Measurements from ENCODE around the gene ZNF212.

ZNF212 gene

GRCh38 chr7:149216402-149216801 lies 23.0 kb upstream of the ZNF212 start:
- Histone ChIP-seq H3K36me3 (ENCODE audit: insufficient read depth, low read length) (peaks cover 86% of the 10 kb centered on the region; the same call in 1 of the 2 replicates), H2AFZ (ENCODE audit: low read length) (no peak overlapping the region)

GRCh38 chr7:149217570-149217969 lies 21.9 kb upstream of the ZNF212 start:
- H3K9ac ChIP-seq (ENCODE audit: low read depth, low read length, poor library complexity, severe bottlenecking), result no peak overlapping the region
- H2AFZ ChIP-seq (ENCODE audit: low read length), result no peak overlapping the region
- no peak overlapping the region for H3K4me2 ChIP-seq (ENCODE audit: low read depth, low read length, poor library complexity, severe bottlenecking)
- H3K27me3 ChIP-seq (ENCODE audit: insufficient read depth, low read length, poor library complexity, severe bottlenecking), result no peaks in the 10 kb centered on the region
- H3K4me1 ChIP-seq (ENCODE audit: insufficient read depth, low read length, poor library complexity, severe bottlenecking), result no peaks in the 10 kb centered on the region
- no peaks in the 10 kb centered on the region for H3K9me2 ChIP-seq (replicated peaks; ENCODE audit: low read depth, low read length)
- no peaks in the 10 kb centered on the region for H3F3A ChIP-seq (ENCODE audit: low read depth)
- no peaks in the 10 kb centered on the region for H3K79me2 ChIP-seq (ENCODE audit: insufficient read depth, low read length)
- H3K36me3 ChIP-seq (ENCODE audit: insufficient read depth, low read length), result peaks cover 85% of the 10 kb centered on the region; the same call in 1 of the 2 replicates
- no peak for TF ChIP-seq EZH2phosphoT487 (IDR thresholded peaks at IDR 0.05; ENCODE audit: borderline replicate concordance)
- TF ChIP-seq CTCF (conservative IDR thresholded peaks at IDR 0.05; ENCODE audit: low read length), result no peak
- no peaks in the 10 kb centered on the region for H4K20me1 ChIP-seq (ENCODE audit: insufficient read depth, low read length, poor library complexity, severe bottlenecking)
- no peak overlapping the region for H3K4me3 ChIP-seq (ENCODE audit: low read length, poor library complexity, severe bottlenecking)
- H3K9me3 ChIP-seq (ENCODE audit: insufficient read depth, low read depth, low read length), result no peaks in the 10 kb centered on the region

More at GRCh38 chr7:149216402-149216801, 23.0 kb upstream of the ZNF212 start:
- H4K20me1 ChIP-seq (ENCODE audit: insufficient read depth, low read length, poor library complexity, severe bottlenecking), result no peaks in the 10 kb centered on the region
- no peaks in the 10 kb centered on the region for H3K27me3 ChIP-seq (ENCODE audit: insufficient read depth, low read length, poor library complexity, severe bottlenecking)
- no peak overlapping the region for H3K4me3 ChIP-seq (ENCODE audit: low read length, poor library complexity, severe bottlenecking)
- no peaks in the 10 kb centered on the region for H3K9me3 ChIP-seq (ENCODE audit: insufficient read depth, low read depth, low read length)
- H3K4me2 ChIP-seq (ENCODE audit: low read depth, low read length, poor library complexity, severe bottlenecking), result no peak overlapping the region
- H3K9ac ChIP-seq (ENCODE audit: low read depth, low read length, poor library complexity, severe bottlenecking), result no peak overlapping the region
- no peaks in the 10 kb centered on the region for H3F3A ChIP-seq (ENCODE audit: low read depth)
- no peaks in the 10 kb centered on the region for H3K9me2 ChIP-seq (replicated peaks; ENCODE audit: low read depth, low read length)
- TF ChIP-seq EZH2phosphoT487 (IDR thresholded peaks at IDR 0.05; ENCODE audit: borderline replicate concordance), result no peak
- TF ChIP-seq CTCF (conservative IDR thresholded peaks at IDR 0.05; ENCODE audit: low read length), result no peak
- H3K4me1 ChIP-seq (ENCODE audit: insufficient read depth, low read length, poor library complexity, severe bottlenecking), result no peaks in the 10 kb centered on the region
- no peaks in the 10 kb centered on the region for H3K79me2 ChIP-seq (ENCODE audit: insufficient read depth, low read length)

DNA sequence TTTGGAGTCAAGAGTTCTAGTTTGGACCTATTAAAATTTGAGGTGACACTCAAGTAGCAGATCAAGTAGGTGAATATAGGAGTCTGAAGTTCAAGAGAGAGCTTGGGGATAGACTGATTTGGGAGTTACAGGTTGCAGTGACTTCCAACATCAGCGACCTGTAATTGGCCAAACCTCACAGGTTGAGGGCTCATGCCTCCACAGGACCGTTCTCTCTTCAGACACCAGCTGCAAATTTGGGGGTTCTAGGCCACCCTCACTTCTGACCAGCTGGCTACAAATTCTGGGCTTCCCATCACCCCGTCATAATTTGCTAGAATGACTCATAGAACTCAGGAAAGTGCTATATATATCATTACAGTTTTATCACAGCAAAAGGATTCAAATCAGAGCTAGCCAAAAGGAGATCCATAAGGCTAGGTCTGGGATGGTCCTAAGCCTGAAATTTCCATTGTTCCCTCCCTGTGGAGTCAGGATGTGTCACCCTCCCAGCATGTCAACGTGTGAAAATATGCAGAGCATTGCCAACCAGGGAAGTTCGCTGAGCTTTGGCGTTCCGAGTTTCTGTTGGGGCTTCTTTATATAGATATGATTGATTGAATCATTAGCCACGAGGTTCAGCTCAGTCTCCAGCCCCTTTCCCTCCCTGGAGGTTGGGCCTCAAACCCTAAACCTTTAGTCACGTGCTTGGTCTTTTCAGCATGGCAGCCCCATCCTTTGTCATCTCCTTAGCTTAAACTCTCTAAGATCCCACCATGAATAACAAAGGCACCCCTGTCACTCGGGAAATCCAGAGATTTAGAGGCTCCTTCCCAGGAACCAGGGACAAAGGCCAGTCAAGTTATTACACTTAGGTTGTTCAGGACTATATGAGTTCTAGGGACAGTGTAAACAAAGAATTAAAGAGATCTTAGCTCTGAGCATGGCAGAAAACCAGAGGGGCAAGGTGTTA lies 20.7 kb upstream of the ZNF212 start:
- Histone ChIP-seq H3K4me2 (ENCODE audit: low read depth, low read length, poor library complexity, severe bottlenecking) (no peak overlapping the region), H3K79me2 (ENCODE audit: insufficient read depth, low read length) (no peaks in the 10 kb centered on the region), H3K36me3 (ENCODE audit: insufficient read depth, low read length) (peaks cover 78% of the 10 kb centered on the region; the same call in 1 of the 2 replicates), H4K20me1 (ENCODE audit: insufficient read depth, low read length, poor library complexity, severe bottlenecking) (no peaks in the 10 kb centered on the region), H3F3A (ENCODE audit: low read depth) (no peaks in the 10 kb centered on the region), H3K4me3 (ENCODE audit: low read length, poor library complexity, severe bottlenecking) (no peak overlapping the region), H3K9ac (ENCODE audit: low read depth, low read length, poor library complexity, severe bottlenecking) (no peak overlapping the region), H3K9me3 (ENCODE audit: insufficient read depth, low read depth, low read length) (no peaks in the 10 kb centered on the region), H3K9me2 (replicated peaks; ENCODE audit: low read depth, low read length) (no peaks in the 10 kb centered on the region), H2AFZ (ENCODE audit: low read length) (no peak overlapping the region), H3K4me1 (ENCODE audit: insufficient read depth, low read length, poor library complexity, severe bottlenecking) (no peaks in the 10 kb centered on the region), H3K27me3 (ENCODE audit: insufficient read depth, low read length, poor library complexity, severe bottlenecking) (no peaks in the 10 kb centered on the region)
- TF ChIP-seq EZH2phosphoT487 (IDR thresholded peaks at IDR 0.05; ENCODE audit: borderline replicate concordance) (no peak), CTCF (conservative IDR thresholded peaks at IDR 0.05; ENCODE audit: low read length) (no peak)

All from Loucy (cell line).